Measurements from ENCODE around the gene MYPN.

Gene MYPN

GRCh38 chr10:68249297-68249696 is 140.0 kb downstream of the MYPN start:
- TF ChIP-seq CTCF (IDR thresholded peaks at IDR 0.05): no peak

GRCh38 chr10:68251151-68251550 is 141.9 kb downstream of the MYPN start:
- TF ChIP-seq CTCF (IDR thresholded peaks at IDR 0.05): no peak

- TF ChIP-seq CTCF (IDR thresholded peaks at IDR 0.05): no peak
Observed at GRCh38 chr10:68251625-68252495, 142.6 kb downstream of the MYPN start.

GRCh38 chr10:68253346-68253745 is 144.1 kb downstream of the MYPN start:
- no peak for TF ChIP-seq CTCF (IDR thresholded peaks at IDR 0.05)

- TF ChIP-seq CTCF (IDR thresholded peaks at IDR 0.05): no peak
Observed at GRCh38 chr10:68261132-68261856, 152.0 kb downstream of the MYPN start.
